ENCODE results near the gene GPR32.

GRCh38 chr19:50794876-50795663 is 24.8 kb downstream of the GPR32 start:
- peak in 1 of 6 experiments; percentile 28 for TF ChIP-seq CTCF (IDR thresholded peaks at IDR 0.05)
- TF ChIP-seq POLR2A (IDR thresholded peaks at IDR 0.05): no peak
